GM12891 (cell line): ENCODE measurements around the gene RTN1.

Experiments
- PAX5 ChIP-seq: IDR thresholded peaks from 2 replicates; pipeline ENCODE4 v1.6.1; 2011; ENCODE audit warnings: low read length, moderate library complexity, mild to moderate bottlenecking; ENCODE audit not compliant: insufficient read depth, severe bottlenecking
- POLR2A ChIP-seq: IDR thresholded peaks from 2 replicates; pipeline ENCODE4 v1.6.1; 2011; ENCODE audit warnings: low read depth, low read length, control low read depth
- POLR2AphosphoS5 ChIP-seq: IDR thresholded peaks from 2 replicates; pipeline ENCODE4 v1.6.1; 2011; ENCODE audit warnings: low read depth, low read length, control low read depth
- POU2F2 ChIP-seq: IDR thresholded peaks from 2 replicates; pipeline ENCODE4 v1.6.1; 2011; ENCODE audit warnings: low read depth, mild to moderate bottlenecking, control low read depth, low read length, moderate library complexity

GRCh38 chr14:59675394-59675793 lies 195.2 kb downstream of the RTN1 start:
- TF ChIP-seq POU2F2, result no peak
- TF ChIP-seq POLR2A, result no peak
- TF ChIP-seq PAX5, result no peak
- no peak for TF ChIP-seq POLR2AphosphoS5
